Stimulated activated naive B cell treated with anti-CD40 and anti-IgM and Interleukin-4, amounts not matched to agents 10 μg/mL and 1 μg/mL and 100 μg/mL, for 72 hours (primary cell): ENCODE measurements around the gene CELSR3.

Experiments used
- ATAC-seq, 2 donors: fragments of 150-1000 bp; cut with Tn5 transposase; replicated peaks; 2 replicates each; pipeline ENCODE4 v1.10.0; 2021; ENCODE audit warnings: moderate library complexity in 1 of 2
- DNase-seq: peaks from one replicate; pipeline ENCODE4 v3.0.0; 2021
- H3K27ac Mint-ChIP-seq: one replicate; pipeline ENCODE4 v1.8.0; 2022; ENCODE audit warnings: mild to moderate bottlenecking, mixed read lengths
- H3K27me3 Mint-ChIP-seq, 2 donors: one replicate each; pipeline ENCODE4 v1.8.0; 2022; ENCODE audit warnings: mixed read lengths in 2 of 2
- H3K36me3 Mint-ChIP-seq, 2 donors: one replicate each; pipeline ENCODE4 v1.8.0; 2022; ENCODE audit warnings: mixed read lengths in 2 of 2, mild to moderate bottlenecking in 1 of 2
- H3K4me1 Mint-ChIP-seq, 2 donors: one replicate each; pipeline ENCODE4 v1.8.0; 2022; ENCODE audit warnings: mixed read lengths in 2 of 2, mild to moderate bottlenecking in 1 of 2
- H3K4me3 Mint-ChIP-seq, 2 donors: one replicate each; pipeline ENCODE4 v1.8.0; 2022; ENCODE audit warnings: mild to moderate bottlenecking in 2 of 2, mixed read lengths in 2 of 2, moderate library complexity in 1 of 2
- H3K9me3 Mint-ChIP-seq, 2 donors: one replicate each; pipeline ENCODE4 v1.8.0; 2022; ENCODE audit warnings: mixed read lengths in 2 of 2, mild to moderate bottlenecking in 1 of 2

CELSR3 gene

DNA sequence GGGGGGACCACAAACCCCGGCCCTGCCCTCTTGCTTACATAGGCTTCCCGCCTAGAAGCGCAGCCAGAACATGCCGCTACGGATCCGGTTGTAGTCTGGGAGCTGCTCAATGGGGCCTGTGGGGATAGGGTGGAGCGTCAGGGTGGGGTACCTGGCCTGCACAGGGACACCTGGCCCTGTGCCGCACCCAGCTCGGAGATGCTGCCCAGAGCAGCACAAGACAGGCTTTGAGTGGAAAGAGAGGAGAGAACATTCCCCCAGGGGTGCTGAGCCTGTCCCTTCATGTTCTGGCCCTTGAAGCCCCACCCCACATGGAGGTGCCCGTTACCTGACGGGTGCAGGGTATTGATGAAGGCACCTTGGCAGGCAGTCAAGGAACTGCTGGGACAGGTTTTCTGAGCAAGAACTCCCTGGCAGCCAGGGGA lies 63.6 kb downstream of the CELSR3 start:
- peaks cover 10 to 11% of the 10 kb centered on the region in 2 donors for H3K4me1 Mint-ChIP-seq
- DNase-seq (no peak), ATAC-seq (no peak)
- peaks cover 21 to 51% of the 10 kb centered on the region in 2 donors for H3K36me3 Mint-ChIP-seq
- H3K27ac Mint-ChIP-seq: no peak overlapping the region
- no peak overlapping the region for H3K4me3 Mint-ChIP-seq
- H3K9me3 Mint-ChIP-seq: no peaks in the 10 kb centered on the region
- peaks cover 7 to 9% of the 10 kb centered on the region in 2 donors for H3K27me3 Mint-ChIP-seq

DNA sequence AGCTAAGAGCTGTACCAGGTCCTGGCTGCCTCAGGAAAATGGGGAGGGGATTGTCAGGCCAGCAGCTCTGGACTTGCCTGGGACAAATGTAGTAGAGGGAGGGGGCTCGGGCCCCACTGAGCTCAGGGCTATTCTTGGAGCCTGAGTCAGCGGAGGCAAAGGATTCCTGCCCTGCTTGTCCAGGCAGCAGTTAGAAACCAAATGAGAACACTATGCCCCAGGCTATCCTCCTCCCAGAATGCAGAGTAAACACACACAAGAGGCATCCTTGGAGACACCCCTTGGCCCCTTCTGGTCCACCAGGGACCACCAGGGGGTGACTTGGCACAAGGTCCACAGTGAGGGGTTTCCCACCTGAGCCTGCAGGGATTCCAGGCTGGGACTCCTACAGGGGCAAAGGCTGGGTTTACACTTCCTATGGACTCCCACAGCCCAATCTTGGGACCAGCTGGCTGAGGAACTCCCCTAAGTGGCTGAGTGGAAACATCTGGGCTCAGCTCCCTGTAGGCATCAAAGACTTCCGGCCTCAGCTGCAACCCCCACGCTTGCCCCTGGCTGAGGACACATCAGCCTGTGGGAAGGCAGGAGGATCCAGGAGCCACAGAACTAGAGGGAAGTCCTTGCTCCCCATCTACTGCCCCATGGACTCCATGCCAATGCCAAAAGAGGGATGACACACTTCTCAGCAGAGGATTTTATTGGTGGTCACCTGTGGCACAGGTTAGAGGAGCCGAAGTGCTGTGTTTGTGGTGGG lies 64.2 kb downstream of the CELSR3 start:
- H3K4me1 Mint-ChIP-seq: peaks cover 10 to 11% of the 10 kb centered on the region in 2 donors
- no peak for ATAC-seq
- no peaks in the 10 kb centered on the region for H3K9me3 Mint-ChIP-seq
- H3K27ac Mint-ChIP-seq: peak overlapping the region; percentile 31
- DNase-seq: no peak
- peaks cover 10 to 11% of the 10 kb centered on the region in 2 donors for H3K27me3 Mint-ChIP-seq
- peaks cover 20 to 50% of the 10 kb centered on the region in 2 donors for H3K36me3 Mint-ChIP-seq
- H3K4me3 Mint-ChIP-seq: no peak overlapping the region

DNA sequence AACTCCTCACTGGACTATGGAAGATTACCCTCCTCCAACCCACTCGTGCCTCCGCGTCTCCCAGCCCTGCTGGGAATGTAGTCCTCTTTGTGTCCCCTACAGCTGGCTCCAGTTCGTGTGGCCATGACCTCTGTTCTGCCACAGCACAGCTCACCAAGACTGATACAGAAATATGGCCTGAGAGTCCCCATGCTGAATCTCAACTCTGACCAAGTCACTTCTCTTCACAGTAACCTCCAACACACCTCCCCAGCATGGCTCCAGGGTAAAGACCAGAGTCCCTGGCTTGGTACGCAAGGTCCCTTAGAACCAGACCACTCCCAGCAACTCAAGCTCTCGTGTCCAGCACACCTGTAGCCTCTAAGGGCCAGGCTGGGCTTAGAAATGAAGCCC lies 65.3 kb downstream of the CELSR3 start:
- Mint-ChIP-seq H3K27ac (peak overlapping the region; percentile 87), H3K36me3 (peaks cover 14 to 42% of the 10 kb centered on the region in 2 donors)
- no peak for DNase-seq

DNA sequence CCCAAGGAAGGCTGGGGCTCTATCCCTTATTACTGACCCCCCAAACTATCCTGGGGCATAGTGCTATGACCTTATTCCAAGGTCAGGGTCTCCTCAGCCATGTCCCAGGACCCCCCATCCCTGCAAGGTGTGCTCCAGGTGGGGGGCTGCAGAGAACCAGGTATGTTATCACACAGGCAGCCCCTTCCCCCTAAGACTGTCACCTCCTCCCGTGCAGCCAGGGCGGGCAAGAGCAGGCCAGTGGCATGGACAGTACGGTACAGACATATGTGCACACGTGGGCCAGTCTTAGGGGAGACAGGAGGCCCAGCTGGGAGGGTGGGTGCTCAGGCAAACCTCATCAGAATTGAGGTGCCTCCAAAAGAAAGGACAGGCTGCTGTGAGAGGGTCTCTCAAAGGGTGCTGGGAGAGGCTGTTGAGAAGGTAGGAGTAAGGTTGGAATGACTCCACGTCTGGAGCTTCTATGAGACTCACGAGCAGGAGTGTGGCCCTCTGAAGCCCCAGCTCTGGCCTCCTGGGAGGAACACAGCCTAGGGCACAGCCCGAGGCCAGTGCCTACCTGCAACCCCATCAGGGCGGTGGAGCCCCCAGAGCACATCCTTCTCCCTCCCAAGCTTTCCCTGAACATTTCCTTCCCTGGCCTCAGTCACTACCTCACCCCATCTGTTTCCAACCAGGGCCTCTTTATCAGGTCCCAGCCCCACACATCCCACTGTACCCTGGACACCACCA lies 65.8 kb downstream of the CELSR3 start:
- Mint-ChIP-seq H3K4me1 (peaks cover 10 to 11% of the 10 kb centered on the region in 2 donors), H3K27ac (no peak overlapping the region), H3K27me3 (peaks cover 20 to 27% of the 10 kb centered on the region in 2 donors), H3K36me3 (peaks cover 12 to 38% of the 10 kb centered on the region in 2 donors), H3K4me3 (no peak overlapping the region), H3K9me3 (no peaks in the 10 kb centered on the region)
- ATAC-seq (peak in 1 of 2 donors; percentile 6), DNase-seq (no peak)

More for the DNA sequence above, 65.3 kb downstream of the CELSR3 start:
- no peaks in the 10 kb centered on the region for H3K9me3 Mint-ChIP-seq
- H3K4me1 Mint-ChIP-seq: peaks cover 10 to 11% of the 10 kb centered on the region in 2 donors
- no peak for ATAC-seq
- H3K27me3 Mint-ChIP-seq: peaks cover 20 to 22% of the 10 kb centered on the region in 2 donors
- no peak overlapping the region for H3K4me3 Mint-ChIP-seq

DNA sequence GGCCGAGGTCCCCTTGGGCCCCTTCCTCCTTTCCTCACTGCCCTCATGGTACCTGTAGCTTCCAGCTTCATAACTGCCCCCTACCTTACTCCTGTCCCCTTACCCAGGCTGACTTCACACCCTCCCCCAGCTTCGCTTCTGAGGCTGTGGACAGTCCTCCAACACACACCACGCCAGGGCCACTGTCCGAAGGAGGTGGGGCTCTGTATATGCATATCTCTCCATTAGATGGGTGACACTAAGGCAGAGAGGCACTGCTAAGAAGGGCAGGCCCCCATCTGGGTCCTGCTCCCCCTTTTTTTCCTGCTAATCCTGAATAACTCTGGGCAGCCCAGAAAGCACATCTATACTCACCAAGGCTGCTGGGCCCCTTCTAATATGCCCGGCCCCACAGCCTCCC lies 66.5 kb downstream of the CELSR3 start:
- no peak for DNase-seq
- H3K36me3 Mint-ChIP-seq: peaks cover 12 to 38% of the 10 kb centered on the region in 2 donors
- peaks cover 21 to 29% of the 10 kb centered on the region in 2 donors for H3K27me3 Mint-ChIP-seq
- peaks cover 10 to 11% of the 10 kb centered on the region in 2 donors for H3K4me1 Mint-ChIP-seq
- no peak overlapping the region for H3K4me3 Mint-ChIP-seq
- no peaks in the 10 kb centered on the region for H3K9me3 Mint-ChIP-seq
- no peak overlapping the region for H3K27ac Mint-ChIP-seq
- ATAC-seq: no peak

DNA sequence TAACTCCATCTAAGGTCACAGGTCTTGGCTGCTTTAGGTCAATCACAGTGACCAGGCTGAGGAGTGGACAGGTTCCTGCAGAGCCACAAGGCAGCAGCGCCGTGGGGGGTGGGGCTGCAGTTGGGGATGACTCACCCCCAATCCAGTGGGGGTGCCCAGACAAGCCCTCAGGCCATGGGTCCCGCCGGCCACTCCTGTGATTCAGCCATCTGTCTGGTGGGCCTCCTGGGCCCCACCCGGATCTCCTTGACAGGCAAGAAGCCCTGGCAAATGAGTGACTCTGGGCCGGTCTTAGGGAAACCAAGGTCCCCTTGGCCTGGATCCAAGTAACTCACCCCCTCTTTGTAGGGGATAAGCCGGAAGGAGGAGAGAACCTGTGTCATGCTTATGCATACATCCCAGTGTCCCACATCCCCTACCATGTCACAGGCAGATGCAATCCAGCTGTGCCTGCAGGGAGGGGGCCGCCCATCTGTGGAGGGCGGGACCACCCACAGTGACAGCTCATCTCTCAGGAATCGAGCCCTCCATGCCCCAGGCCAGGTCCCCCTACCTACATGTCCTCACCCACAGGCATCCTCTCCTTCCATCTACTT lies 67.1 kb downstream of the CELSR3 start:
- Mint-ChIP-seq H3K27ac (no peak overlapping the region), H3K9me3 (no peaks in the 10 kb centered on the region), H3K36me3 (peaks cover 12 to 34% of the 10 kb centered on the region in 2 donors), H3K27me3 (peaks cover 27 to 35% of the 10 kb centered on the region in 2 donors), H3K4me3 (peak overlapping the region; percentile 53 to 70), H3K4me1 (peaks cover 10 to 11% of the 10 kb centered on the region in 2 donors)
- no peak for DNase-seq
- ATAC-seq: peak; percentile 23 to 27

DNA sequence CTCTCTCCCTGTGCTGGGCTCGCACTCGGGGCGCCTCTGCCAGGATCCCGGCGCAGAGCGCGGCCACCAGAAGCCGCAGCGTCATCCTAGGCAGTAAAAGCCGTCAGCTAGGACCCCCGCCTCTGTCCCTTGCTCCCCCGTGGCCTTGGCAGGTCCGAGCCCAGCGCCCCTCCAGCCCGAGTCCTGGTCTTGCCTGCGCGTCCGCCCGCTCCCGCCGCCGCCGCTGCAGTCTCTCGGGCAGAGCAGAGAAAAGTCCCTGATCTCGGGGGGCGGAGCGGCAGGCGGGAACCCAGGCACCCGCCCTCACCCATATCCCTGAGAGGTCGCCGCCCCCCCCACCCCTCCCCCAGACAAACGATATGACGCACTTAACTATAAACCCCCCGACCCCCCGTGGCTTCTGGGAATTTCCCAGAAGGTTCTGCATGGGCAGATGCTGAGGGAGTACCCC lies 67.6 kb downstream of the CELSR3 start, which contains the start of gene COL7A1:
Gene COL7A1, minus strand, starts transcription at position 255 of the 451 bp plus-strand sequence. Its CDS starts 170 bp downstream, at position 85.
- peaks cover 10 to 11% of the 10 kb centered on the region in 2 donors for H3K4me1 Mint-ChIP-seq
- H3K9me3 Mint-ChIP-seq: no peaks in the 10 kb centered on the region
- H3K27ac Mint-ChIP-seq: peak within 1 kb of the TSS; percentile 25
- ATAC-seq: peak; percentile 38 to 46
- no peak for DNase-seq
- H3K36me3 Mint-ChIP-seq: peaks cover 11 to 30% of the 10 kb centered on the region in 2 donors
- H3K4me3 Mint-ChIP-seq: peak within 1 kb of the TSS; percentile 70 to 75
- peaks cover 31 to 38% of the 10 kb centered on the region in 2 donors for H3K27me3 Mint-ChIP-seq

DNA sequence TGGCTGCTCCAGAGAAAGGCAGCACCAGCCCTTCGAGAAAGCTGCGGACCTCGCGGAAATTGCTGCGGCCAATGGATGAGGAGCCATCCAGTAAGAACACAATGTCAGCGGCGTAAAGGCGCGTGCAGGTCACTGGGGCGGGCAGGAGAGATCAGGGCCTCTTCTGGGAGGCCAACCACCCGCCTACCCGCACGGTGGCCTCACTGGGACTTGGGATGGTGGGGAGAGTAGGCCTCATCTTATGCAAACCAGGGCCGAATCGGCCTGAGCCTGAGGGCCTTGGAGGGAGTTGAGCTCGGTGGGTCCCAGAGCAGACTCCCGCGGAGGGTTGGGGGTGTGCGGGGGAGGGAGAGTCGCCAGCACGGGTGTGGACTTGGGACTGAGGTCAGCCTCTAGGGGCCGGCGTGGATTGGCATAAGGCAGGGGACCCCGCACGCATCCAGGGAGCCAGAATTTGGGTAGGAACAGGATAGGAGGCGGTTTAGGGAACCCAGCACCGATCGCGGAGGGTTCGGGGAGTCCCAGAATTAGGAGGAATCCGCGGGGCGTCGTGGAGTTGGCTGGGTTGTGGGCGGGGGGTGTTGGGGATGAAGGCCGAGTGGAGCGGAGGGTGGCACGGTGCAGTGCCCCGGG lies 68.2 kb downstream of the CELSR3 start:
- DNase-seq (no peak), ATAC-seq (peak; percentile 5 to 13)
- Mint-ChIP-seq H3K4me3 (peak overlapping the region; percentile 70 to 75), H3K4me1 (peaks cover 10 to 11% of the 10 kb centered on the region in 2 donors), H3K27me3 (peaks cover 37 to 43% of the 10 kb centered on the region in 2 donors), H3K36me3 (peaks cover 8 to 26% of the 10 kb centered on the region in 2 donors), H3K9me3 (no peaks in the 10 kb centered on the region), H3K27ac (peak overlapping the region; percentile 25)

DNA sequence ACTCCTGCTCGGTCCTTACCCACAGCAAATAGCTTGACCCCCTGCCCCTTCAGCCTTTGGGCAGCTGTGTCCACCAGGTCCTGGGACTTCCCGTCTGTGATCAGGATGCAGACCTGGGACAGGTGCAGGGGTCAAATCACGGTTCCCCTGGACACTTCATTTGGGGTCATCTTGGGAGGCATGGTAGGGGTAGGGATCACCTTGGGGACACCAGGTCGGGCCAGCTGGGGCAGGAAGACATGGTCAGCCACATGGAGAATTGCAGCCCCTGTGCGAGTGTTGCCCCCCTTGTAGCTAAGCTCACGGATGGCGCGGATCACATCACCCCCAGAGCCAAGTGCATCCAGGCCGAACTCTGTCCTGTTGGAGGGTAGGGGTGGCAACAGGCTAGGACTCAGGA lies 69.3 kb downstream of the CELSR3 start:
- H3K27me3 Mint-ChIP-seq: peaks cover 46 to 54% of the 10 kb centered on the region in 2 donors
- no peak overlapping the region for H3K27ac Mint-ChIP-seq
- H3K4me3 Mint-ChIP-seq: no peak overlapping the region
- peaks cover 0 to 15% of the 10 kb centered on the region in 2 donors for H3K36me3 Mint-ChIP-seq
- ATAC-seq (no peak), DNase-seq (no peak)
- H3K9me3 Mint-ChIP-seq: no peaks in the 10 kb centered on the region
- peaks cover 10 to 11% of the 10 kb centered on the region in 2 donors for H3K4me1 Mint-ChIP-seq

DNA sequence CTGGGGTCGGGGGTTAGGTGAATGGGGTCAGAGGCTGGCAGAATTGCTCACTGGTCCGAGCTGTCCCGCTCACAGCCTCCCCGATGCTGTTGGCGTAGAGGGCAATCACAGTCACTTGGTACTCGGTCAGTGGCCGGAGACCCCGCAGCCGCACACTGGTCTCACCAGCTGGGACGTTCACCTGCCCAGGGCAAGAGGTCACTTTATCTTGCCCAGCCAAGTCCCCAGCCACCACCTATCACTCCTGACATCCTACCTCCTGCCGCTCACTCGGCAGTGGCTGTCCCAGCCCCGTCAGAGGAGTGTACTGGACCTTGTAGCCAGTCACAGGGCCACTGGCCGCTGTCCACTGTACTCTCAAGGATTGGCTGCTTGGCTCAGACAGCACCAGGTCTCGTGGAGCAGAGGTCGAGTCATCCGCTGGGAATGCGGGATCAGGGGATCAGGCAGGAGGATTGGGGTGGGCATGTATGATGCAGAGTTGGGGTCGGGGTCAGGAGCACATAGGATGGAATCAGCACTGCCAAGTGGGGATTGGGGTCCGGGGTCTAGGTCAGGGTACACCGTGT lies 70.1 kb downstream of the CELSR3 start:
- Mint-ChIP-seq H3K27ac (no peak overlapping the region), H3K27me3 (peaks cover 53 to 61% of the 10 kb centered on the region in 2 donors), H3K4me3 (no peak overlapping the region), H3K4me1 (peaks cover 10 to 17% of the 10 kb centered on the region in 2 donors), H3K36me3 (peaks cover 0 to 9% of the 10 kb centered on the region in 2 donors), H3K9me3 (no peaks in the 10 kb centered on the region)
- DNase-seq: no peak
- ATAC-seq: no peak

DNA sequence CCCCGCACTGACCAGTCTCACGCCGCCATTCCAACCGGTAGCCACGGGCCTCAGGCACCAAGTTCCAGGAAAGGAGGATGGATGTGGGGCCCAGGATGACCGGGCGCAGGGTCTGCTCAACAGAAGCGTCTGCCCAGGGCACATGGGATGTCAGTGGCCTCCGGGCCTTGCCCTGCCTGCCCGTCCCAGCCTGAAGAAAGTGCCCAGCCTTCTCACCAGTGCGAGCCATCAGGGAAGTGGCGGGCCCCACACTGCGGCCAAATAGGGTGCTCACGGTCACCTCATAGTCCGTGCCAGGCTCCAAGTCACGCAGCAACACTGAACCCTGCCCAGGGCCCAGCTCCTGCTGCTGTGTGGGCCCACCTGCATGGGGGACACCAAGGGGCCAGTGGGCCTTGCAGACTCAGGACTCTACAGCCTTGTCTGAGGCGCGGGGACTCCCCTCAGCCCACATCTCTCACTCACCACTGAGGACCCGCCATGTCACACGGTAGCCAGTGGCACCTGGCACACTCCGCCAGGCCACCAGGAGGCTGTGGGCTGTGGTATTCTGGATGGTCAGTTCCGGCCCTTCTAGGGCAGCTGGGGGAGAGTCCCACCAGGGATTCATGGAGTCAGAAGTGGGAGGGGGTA lies 70.7 kb downstream of the CELSR3 start:
- H3K36me3 Mint-ChIP-seq: peaks cover 0 to 4% of the 10 kb centered on the region in 2 donors
- H3K4me1 Mint-ChIP-seq: peaks cover 10 to 17% of the 10 kb centered on the region in 2 donors
- peaks cover 59 to 67% of the 10 kb centered on the region in 2 donors for H3K27me3 Mint-ChIP-seq
- no peak for DNase-seq
- H3K4me3 Mint-ChIP-seq: no peak overlapping the region
- H3K27ac Mint-ChIP-seq: no peak overlapping the region
- H3K9me3 Mint-ChIP-seq: no peaks in the 10 kb centered on the region
- no peak for ATAC-seq

DNA sequence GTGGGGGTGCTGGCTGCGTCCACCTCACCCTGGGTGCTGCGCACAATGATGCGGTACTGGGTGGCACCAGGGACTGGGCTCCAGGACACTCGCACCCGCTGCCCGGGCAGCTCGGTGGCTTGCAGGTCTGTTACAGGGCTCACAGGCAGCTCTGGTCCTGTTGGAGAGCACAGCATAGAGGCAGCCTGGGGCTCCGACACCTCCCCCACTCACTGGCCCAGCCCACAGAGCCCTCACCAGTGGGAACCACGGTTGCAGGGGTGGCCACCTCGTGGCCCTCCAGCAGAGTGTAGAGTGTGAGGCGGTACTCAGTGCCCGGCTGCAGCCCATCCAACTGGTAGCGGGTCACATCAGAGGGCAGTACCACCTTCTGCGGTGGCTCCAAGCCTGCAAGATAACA lies 71.2 kb downstream of the CELSR3 start:
- H3K36me3 Mint-ChIP-seq: peaks cover 0 to 4% of the 10 kb centered on the region in 2 donors
- no peak overlapping the region for H3K4me3 Mint-ChIP-seq
- no peak overlapping the region for H3K27ac Mint-ChIP-seq
- peaks cover 10 to 17% of the 10 kb centered on the region in 2 donors for H3K4me1 Mint-ChIP-seq
- no peaks in the 10 kb centered on the region for H3K9me3 Mint-ChIP-seq
- ATAC-seq: no peak
- no peak for DNase-seq
- H3K27me3 Mint-ChIP-seq: peaks cover 64 to 73% of the 10 kb centered on the region in 2 donors

DNA sequence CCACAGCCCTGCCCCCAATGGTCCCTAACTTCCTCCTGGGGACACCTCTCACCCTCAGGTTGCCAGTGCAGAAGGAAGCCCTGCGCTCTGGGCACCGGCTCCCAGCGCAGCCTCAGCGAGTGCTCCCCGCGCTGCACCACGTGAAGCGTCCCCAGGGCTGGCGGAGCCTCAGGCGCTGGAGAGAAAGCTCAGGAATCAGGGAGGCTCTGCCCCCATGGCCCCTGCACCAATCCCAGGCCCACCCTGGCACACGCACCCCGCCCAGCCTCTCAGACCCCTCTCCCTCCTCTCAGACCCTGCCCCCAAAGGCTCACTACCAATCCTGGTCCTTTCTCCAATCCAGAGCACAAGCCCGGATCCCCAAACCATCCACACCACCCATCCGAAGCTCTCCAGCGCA lies 74.5 kb downstream of the CELSR3 start:
- no peak for DNase-seq
- Mint-ChIP-seq H3K4me3 (no peak overlapping the region), H3K4me1 (peaks cover 0 to 6% of the 10 kb centered on the region in 2 donors), H3K9me3 (no peaks in the 10 kb centered on the region), H3K27me3 (peaks cover 51 to 61% of the 10 kb centered on the region in 2 donors), H3K36me3 (no peaks in the 10 kb centered on the region), H3K27ac (no peak overlapping the region)
- ATAC-seq: no peak
